GM10266 (cell line): Measurements from ENCODE around the gene APOE.
"Not testable (repeated sequence)": the region's sequence is repeated elsewhere in the genome, so short reads cannot be mapped to it uniquely, and the experiment has no call there.

Source experiments
- DNase-seq: peaks from one replicate; pipeline ENCODE4 v3.0.0; 2012; ENCODE audit errors: extremely low spot score
- TF ChIP-seq, protein P1 (sequence below): IDR thresholded peaks from 2 replicates; pipeline ENCODE4 v1.5.1; 2012; ENCODE audit warnings: mild to moderate bottlenecking, low read depth; ENCODE audit not compliant: control insufficient read depth, insufficient read depth; ENCODE audit errors: missing control alignments

The APOE gene

GRCh38 chr19:44924243-44924725 is 18.7 kb downstream of the APOE start:
- no peak for DNase-seq
- TF ChIP-seq, protein P1, sequence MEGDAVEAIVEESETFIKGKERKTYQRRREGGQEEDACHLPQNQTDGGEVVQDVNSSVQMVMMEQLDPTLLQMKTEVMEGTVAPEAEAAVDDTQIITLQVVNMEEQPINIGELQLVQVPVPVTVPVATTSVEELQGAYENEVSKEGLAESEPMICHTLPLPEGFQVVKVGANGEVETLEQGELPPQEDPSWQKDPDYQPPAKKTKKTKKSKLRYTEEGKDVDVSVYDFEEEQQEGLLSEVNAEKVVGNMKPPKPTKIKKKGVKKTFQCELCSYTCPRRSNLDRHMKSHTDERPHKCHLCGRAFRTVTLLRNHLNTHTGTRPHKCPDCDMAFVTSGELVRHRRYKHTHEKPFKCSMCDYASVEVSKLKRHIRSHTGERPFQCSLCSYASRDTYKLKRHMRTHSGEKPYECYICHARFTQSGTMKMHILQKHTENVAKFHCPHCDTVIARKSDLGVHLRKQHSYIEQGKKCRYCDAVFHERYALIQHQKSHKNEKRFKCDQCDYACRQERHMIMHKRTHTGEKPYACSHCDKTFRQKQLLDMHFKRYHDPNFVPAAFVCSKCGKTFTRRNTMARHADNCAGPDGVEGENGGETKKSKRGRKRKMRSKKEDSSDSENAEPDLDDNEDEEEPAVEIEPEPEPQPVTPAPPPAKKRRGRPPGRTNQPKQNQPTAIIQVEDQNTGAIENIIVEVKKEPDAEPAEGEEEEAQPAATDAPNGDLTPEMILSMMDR: no peak

DNA sequence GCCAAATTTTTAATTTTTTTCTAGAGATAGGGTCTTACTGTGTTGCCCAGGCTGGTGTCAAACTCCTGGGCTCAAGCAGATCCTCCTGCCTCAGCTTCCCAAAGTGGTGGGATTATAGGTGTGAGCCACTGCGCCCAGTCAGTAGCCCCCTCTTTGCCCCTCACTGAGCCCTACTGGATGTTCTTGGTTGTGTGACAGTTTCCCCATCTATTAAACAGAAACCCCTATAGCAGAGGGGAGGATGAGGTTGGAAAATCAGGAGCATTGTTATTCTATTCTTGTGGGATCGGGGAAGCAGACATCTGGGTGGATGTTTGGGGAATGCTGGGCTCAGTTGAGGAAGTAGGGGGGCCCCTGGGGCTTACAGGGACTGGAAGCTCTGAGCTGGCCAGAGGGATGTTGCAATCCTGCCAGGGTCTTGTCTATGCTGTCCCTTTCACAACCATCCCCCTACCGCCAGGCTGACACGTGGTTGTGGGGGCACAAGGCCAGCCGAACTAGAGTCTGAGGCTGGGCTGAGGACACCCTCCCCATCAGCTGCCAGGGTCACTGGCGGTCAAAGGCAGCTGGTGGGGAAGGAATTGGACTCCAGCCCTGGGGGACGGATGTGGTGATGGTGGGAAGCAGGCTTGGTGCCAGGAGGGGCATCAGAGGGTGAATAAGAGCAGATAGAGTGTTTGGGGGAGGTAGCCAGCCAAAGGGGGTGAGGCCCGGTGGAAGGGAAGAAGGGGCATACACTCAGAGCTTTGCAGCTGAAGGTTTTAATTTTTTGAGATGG is 19.7 kb downstream of the APOE start:
- TF ChIP-seq, protein P1: no peak
- no peak for DNase-seq

DNA sequence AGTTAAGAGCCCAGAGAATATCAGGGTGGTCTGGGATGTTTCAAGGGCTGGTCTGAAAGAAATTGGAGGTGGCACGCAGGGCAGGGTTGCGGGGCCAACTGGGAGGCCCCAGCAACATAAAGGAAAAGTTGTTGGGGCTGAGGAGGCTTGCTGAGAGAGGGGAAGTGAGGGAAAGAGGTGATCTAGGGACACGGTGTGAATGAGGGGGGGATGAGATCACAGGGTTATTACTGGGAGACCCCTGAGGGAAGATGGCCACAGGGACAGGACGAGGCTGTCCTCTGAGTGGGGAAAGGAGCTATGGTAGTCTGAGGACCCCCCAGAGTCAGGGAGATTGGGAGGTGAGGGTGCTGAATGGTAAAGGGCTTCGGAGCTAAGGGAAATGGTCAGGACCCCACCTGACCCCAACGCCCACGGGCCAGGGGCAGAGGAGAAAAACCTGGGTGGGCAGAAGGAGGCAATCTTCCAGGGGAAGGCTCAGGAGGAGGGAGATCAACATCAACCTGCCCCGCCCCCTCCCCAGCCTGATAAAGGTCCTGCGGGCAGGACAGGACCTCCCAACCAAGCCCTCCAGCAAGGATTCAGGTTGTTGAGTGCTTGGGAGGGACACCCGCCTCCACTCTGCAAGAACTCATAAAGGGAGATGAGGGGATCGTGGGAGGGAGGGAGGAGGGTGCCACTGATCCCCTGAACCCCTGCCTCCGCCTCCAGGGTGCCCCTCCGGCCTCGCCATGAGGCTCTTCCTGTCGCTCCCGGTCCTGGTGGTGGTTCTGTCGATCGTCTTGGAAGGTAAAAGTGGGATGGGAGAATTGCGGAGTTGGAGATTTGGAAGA is 20.9 kb downstream of the APOE start:
- not testable (repeated sequence) for DNase-seq

DNA sequence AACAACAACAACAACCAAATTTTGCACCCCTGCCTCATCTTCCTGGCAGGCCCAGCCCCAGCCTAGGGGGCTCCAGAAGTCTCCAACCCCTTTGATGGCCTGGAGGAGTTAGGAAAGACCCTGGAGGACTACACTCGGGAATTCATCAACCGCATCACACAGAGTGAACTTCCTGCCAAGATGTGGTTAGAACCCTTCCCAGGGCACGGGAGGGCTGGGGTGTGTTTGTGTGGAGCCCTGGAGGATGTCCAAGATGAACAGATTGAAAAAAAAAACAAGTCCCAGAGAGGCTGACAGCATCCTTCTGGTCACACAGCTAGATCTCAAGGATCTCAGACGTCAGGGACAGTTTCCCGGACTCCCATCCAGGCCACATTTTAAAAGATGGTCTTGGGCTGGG is 22.1 kb downstream of the APOE start:
- DNase-seq: no peak
- TF ChIP-seq, protein P1: no peak

DNA sequence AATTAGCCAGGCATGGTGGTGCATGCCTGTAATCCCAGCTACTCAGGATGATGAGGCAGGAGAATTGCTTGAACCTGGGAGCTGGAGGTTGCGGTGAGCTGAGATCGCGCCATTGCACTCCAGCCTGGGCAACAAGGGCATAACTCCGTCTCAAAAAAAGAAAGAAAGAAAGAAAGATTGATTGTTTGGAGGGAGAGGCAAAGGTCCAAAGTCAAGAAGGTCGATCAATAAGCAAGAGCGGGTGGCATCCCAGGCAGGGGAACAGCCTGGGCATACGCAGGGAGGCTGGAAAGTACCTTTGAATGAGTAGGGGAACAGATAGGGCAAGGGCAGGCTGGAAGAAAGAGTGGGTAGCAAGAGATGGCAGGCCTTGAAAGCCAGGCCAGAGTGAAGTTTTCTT is 24.5 kb downstream of the APOE start:
- no peak for DNase-seq

GRCh38 chr19:44931541-44931940 is 25.9 kb downstream of the APOE start:
- DNase-seq: no peak

More for the DNA sequence above, 24.5 kb downstream of the APOE start:
- TF ChIP-seq, protein P1: no peak

DNA sequence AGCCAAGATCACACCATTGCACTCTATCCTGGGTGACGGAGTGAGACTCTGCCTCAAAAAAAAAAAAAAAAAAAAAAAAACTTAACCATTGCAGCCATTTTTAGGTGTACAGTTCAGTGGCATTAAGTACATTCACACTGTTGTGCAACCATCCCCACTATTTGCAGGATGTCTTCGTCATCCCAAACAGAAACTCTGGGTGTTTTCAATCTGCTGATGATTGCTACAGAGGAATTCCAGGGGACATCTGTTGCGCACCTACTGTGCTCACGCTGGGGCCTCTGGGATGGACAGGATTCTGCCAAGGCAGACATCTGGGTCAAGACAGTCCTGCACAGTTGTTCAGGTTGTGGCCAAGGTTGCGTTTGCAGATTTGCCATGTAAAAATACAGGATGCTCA is 34.1 kb downstream of the APOE start:
- TF ChIP-seq, protein P1: no peak
- no peak for DNase-seq

More at GRCh38 chr19:44931541-44931940, 25.9 kb downstream of the APOE start:
- TF ChIP-seq, protein P1: no peak
